ENCODE data around the gene TBC1D1. TPM values are rescaled to one million over a fixed set of nuclear protein-coding genes. Genes with fewer than 3 reads are reported as not detected.

TBC1D1 gene
- total and polyA plus RNA-seq, 2 donors (not counting 3 experiments of a cell fraction or from before 2014, with no cell fraction given), result 63.5 to 116 TPM

GRCh38 chr4:38026158-38026740, 135.4 kb downstream of the TBC1D1 start:
- Histone ChIP-seq H3K27ac (ENCODE audit: insufficient read depth, low read depth, low read length) (no peak overlapping the region), H2AFZ (ENCODE audit: low read depth, low read length) (no peak overlapping the region), H3K4me3 (replicated peaks in 1 of 3; ENCODE audit: insufficient read depth in 1 of 3, low read depth in 1 of 3, low read length in 3 of 3) (no peak overlapping the region), H3K9me3 (replicated peaks; ENCODE audit: control insufficient read depth, insufficient read depth, low read length) (no peaks in the 10 kb centered on the region), H3K79me2 (ENCODE audit: control insufficient read depth, insufficient read depth, low read length) (no peaks in the 10 kb centered on the region), H3K4me2 (ENCODE audit: insufficient read depth, low read length) (no peak overlapping the region), H3K36me3 (ENCODE audit: control insufficient read depth in 2 of 2, extremely low read depth in 1 of 2, insufficient read depth in 2 of 2, low read length in 2 of 2) (peaks cover 3 to 7% of the 10 kb centered on the region in 2 experiments), H3K27me3 (ENCODE audit: control insufficient read depth in 2 of 2, insufficient read depth in 2 of 2, low read length in 2 of 2) (no peaks in the 10 kb centered on the region), H4K20me1 (replicated peaks; ENCODE audit: control insufficient read depth, extremely low read depth, insufficient read depth, low read length) (no peaks in the 10 kb centered on the region), H3K4me1 (ENCODE audit: control insufficient read depth, extremely low read depth, insufficient read depth, low read length) (peaks cover 5% of the 10 kb centered on the region), H3K9me1 (replicated peaks; ENCODE audit: control insufficient read depth, extremely low read depth, insufficient read depth, low read length) (peaks cover 2% of the 10 kb centered on the region), H3K9ac (replicated peaks; ENCODE audit: extremely low read depth, insufficient read depth, low read length) (no peak overlapping the region)
- DNase-seq (ENCODE audit: low read depth, low spot score) (no peak), FAIRE-seq (no peak)
- ChIA-PET CTCF (no interaction called here), POLR2A (no interaction called here)
- intact Hi-C loops (cut with micrococcal nuclease), result no loop called here
- BruUV-seq (replicated peaks), result no TSS peak
- dilution Hi-C loops (cut with MboI; ENCODE audit: extremely low pct_ligation_motif_present, low sequenced_read_pairs), result no loop called here
- no peak for TF ChIP-seq FOS (IDR thresholded peaks at IDR 0.05; ENCODE audit: borderline replicate concordance, insufficient read depth, low read length)
- no peak for TF ChIP-seq POLR2AphosphoS5 (IDR thresholded peaks at IDR 0.05; ENCODE audit: insufficient read depth, low read depth, low read length)
- no peak for TF ChIP-seq GATA2 (IDR thresholded peaks at IDR 0.05; ENCODE audit: insufficient read depth, insufficient read length, low read depth, low read length)

- H3K9ac ChIP-seq (replicated peaks; ENCODE audit: extremely low read depth, insufficient read depth, low read length), result no peak overlapping the region
- H3K4me1 ChIP-seq (ENCODE audit: control insufficient read depth, extremely low read depth, insufficient read depth, low read length), result peaks cover 3% of the 10 kb centered on the region
- peaks cover 0 to 4% of the 10 kb centered on the region in 2 experiments for H3K36me3 ChIP-seq (ENCODE audit: control insufficient read depth in 2 of 2, extremely low read depth in 1 of 2, insufficient read depth in 2 of 2, low read length in 2 of 2)
- no TSS peak for BruUV-seq (replicated peaks)
- intact Hi-C loops (cut with micrococcal nuclease) (loop anchor here (1.0 kb wide), 1 partner anchor 577 kb away; a partner anchor contains a TSS), dilution Hi-C loops (cut with MboI; ENCODE audit: extremely low pct_ligation_motif_present, low sequenced_read_pairs) (no loop called here)
- no peaks in the 10 kb centered on the region for H3K9me1 ChIP-seq (replicated peaks; ENCODE audit: control insufficient read depth, extremely low read depth, insufficient read depth, low read length)
- DNase-seq (ENCODE audit: low read depth, low spot score) (no peak), FAIRE-seq (no peak)
- ChIA-PET POLR2A (no interaction called here), CTCF (interaction anchor here (1.0 to 1.4 kb wide), 2 partner anchors 11 to 222 kb away, joined by 3 read pairs; no protein-coding TSS in a partner anchor)
- no peak overlapping the region for H3K27ac ChIP-seq (ENCODE audit: insufficient read depth, low read depth, low read length)
- TF ChIP-seq MYC (IDR thresholded peaks at IDR 0.05; ENCODE audit: low read depth, low read length) (no peak), JUN (IDR thresholded peaks at IDR 0.05; ENCODE audit: borderline replicate concordance, insufficient read depth, insufficient read length, low read depth) (no peak), FOS (IDR thresholded peaks at IDR 0.05; ENCODE audit: borderline replicate concordance, insufficient read depth, low read length) (no peak), EZH2 (IDR thresholded peaks at IDR 0.05; ENCODE audit: borderline replicate concordance, low read depth, low read length, severe bottlenecking) (no peak), CTCF (IDR thresholded peaks at IDR 0.05; ENCODE audit: extremely low read depth in 1 of 2, insufficient read depth in 1 of 2, low read depth in 1 of 2, low read length in 2 of 2) (no peak), GATA2 (IDR thresholded peaks at IDR 0.05; ENCODE audit: insufficient read depth, insufficient read length, low read depth, low read length) (no peak), MAX (IDR thresholded peaks at IDR 0.05; ENCODE audit: insufficient read depth, insufficient read length) (no peak), POLR2AphosphoS5 (IDR thresholded peaks at IDR 0.05; ENCODE audit: insufficient read depth, low read depth, low read length) (no peak), POLR2A (IDR thresholded peaks at IDR 0.05; ENCODE audit: low read depth, low read length) (no peak)
- H3K4me2 ChIP-seq (ENCODE audit: insufficient read depth, low read length), result no peak overlapping the region
- no peak overlapping the region for H2AFZ ChIP-seq (ENCODE audit: low read depth, low read length)
- H3K27me3 ChIP-seq (ENCODE audit: control insufficient read depth in 2 of 2, insufficient read depth in 2 of 2, low read length in 2 of 2), result no peaks in the 10 kb centered on the region
- no peak overlapping the region for H3K4me3 ChIP-seq (replicated peaks in 1 of 3; ENCODE audit: insufficient read depth in 1 of 3, low read depth in 1 of 3, low read length in 3 of 3)
- H3K79me2 ChIP-seq (ENCODE audit: control insufficient read depth, insufficient read depth, low read length), result no peaks in the 10 kb centered on the region
- H4K20me1 ChIP-seq (replicated peaks; ENCODE audit: control insufficient read depth, extremely low read depth, insufficient read depth, low read length), result no peaks in the 10 kb centered on the region
- no peaks in the 10 kb centered on the region for H3K9me3 ChIP-seq (replicated peaks; ENCODE audit: control insufficient read depth, insufficient read depth, low read length)
Measured at GRCh38 chr4:38030023-38030422, 139.1 kb downstream of the TBC1D1 start.

Measured in endothelial cell of umbilical vein (primary cell).